HepG2 (cell line): Measurements from ENCODE around the gene DMPK. TPM values are rescaled to one million over a fixed set of nuclear protein-coding genes. Genes with fewer than 3 reads are reported as not detected.
A peak's percentile ranks its signal among the peaks of the same experiment; 100 is the strongest.

ENCODE experiments used
- CBX1 ChIP-seq: IDR thresholded peaks from one replicate; pipeline ENCODE4 v1.6.1; 2016; ENCODE audit warnings: antibody characterized with exemption, low read depth
- ELF1 ChIP-seq: sonication (generic); formaldehyde crosslinking; IDR thresholded peaks from 2 replicates; pipeline ENCODE4 v1.4.0; 2020; ENCODE audit warnings: missing genetic modification reagents
- HOXA3 ChIP-seq: sonication (generic); formaldehyde crosslinking; IDR thresholded peaks from 2 replicates; pipeline ENCODE4 v1.5.0; 2020; ENCODE audit warnings: missing genetic modification reagents
- MLLT10 ChIP-seq: sonication (generic); formaldehyde crosslinking; IDR thresholded peaks from 2 replicates; pipeline ENCODE4 v1.4.0; 2020; ENCODE audit warnings: missing genetic modification reagents
- MTF1 ChIP-seq: sonication (generic); formaldehyde crosslinking; IDR thresholded peaks from 2 replicates; pipeline ENCODE4 v1.5.0; 2020; ENCODE audit warnings: missing genetic modification reagents
- NCOA1 ChIP-seq: sonication (generic); formaldehyde crosslinking; IDR thresholded peaks from 2 replicates; pipeline ENCODE4 v1.9.0; 2021; ENCODE audit warnings: missing genetic modification reagents
- NR0B2 ChIP-seq: sonication (generic); formaldehyde crosslinking; IDR thresholded peaks from 2 replicates; pipeline ENCODE4 v1.4.0; 2020; ENCODE audit warnings: mild to moderate bottlenecking, missing genetic modification reagents
- PBX2 ChIP-seq: IDR thresholded peaks from 2 replicates; pipeline ENCODE4 v1.6.1; 2016; ENCODE audit warnings: control low read depth
- PRDM15 ChIP-seq: sonication (generic); formaldehyde crosslinking; IDR thresholded peaks from 2 replicates; pipeline ENCODE4 v1.4.0; 2020; ENCODE audit warnings: missing genetic modification reagents
- SMC3 ChIP-seq: IDR thresholded peaks from 2 replicates; pipeline ENCODE4 v1.6.1; 2011; ENCODE audit warnings: low read length, improper control_type of control experiment
- SMYD3 ChIP-seq: sonication (generic); formaldehyde crosslinking; IDR thresholded peaks from 2 replicates; pipeline ENCODE4 v1.8.1; 2023; ENCODE audit warnings: mild to moderate bottlenecking, missing genetic modification reagents
- ZBTB40 ChIP-seq, 2 experiments: fragments of 450-650 bp in 1 of 2; sonication (generic) in 1 of 2; formaldehyde crosslinking in 1 of 2; IDR thresholded peaks; 2 replicates each; pipeline versions ENCODE4 v1.6.1 to v1.8.0; 2016 to 2022; ENCODE audit warnings: antibody characterized with exemption in 1 of 2, mild to moderate bottlenecking in 1 of 2, missing genetic modification reagents in 1 of 2
- ZNF562 ChIP-seq: sonication (generic); formaldehyde crosslinking; IDR thresholded peaks from 2 replicates; pipeline ENCODE4 v1.8.0; 2022; ENCODE audit warnings: missing genetic modification reagents, borderline replicate concordance
- ZNF737 ChIP-seq: sonication (generic); formaldehyde crosslinking; IDR thresholded peaks from 2 replicates; pipeline ENCODE4 v1.5.0; 2020; ENCODE audit warnings: missing genetic modification reagents, mild to moderate bottlenecking, borderline replicate concordance
- ZZZ3 ChIP-seq: sonication (generic); formaldehyde crosslinking; IDR thresholded peaks from 2 replicates; pipeline ENCODE4 v1.4.0; 2020; ENCODE audit warnings: missing genetic modification reagents, mild to moderate bottlenecking, borderline replicate concordance
- polyA plus RNA-seq, 8 experiments: library from polyadenylated mRNA; depleted of rRNA in 3 of 8; stranded (reverse) in 7 of 8; unstranded in 1 of 8; fragments of >200 nt; fragmentation: Illumina TruSeq in 4 of 8; extraction: Trizol in 4 of 8; gene quantifications; 2 replicates each; pipeline versions ENCODE4 v1.2.1 to v1.2.3, GENCODE V29; 2011 to 2016; ENCODE audit warnings: low read depth in 4 of 8, missing spikeins in 1 of 8, mixed read lengths in 1 of 8; ENCODE audit not compliant: insufficient read depth in 1 of 8
- total RNA-seq, 5 experiments: library from RNA; depleted of rRNA; stranded (reverse); fragments of >200 nt; fragmentation: Illumina TruSeq; extraction: Trizol; gene quantifications; 2 replicates each; pipeline ENCODE4 v1.2.3, GENCODE V29; 2016; ENCODE audit warnings: low read depth in 1 of 5

Gene DMPK
- total and polyA plus RNA-seq, 2 of the 13 experiments (the other 11 are each of a cell fraction or from before 2014, with no cell fraction given) = 5.3 to 8.8 TPM

- TF ChIP-seq PBX2 (CRISPR knock-in tag) (no peak), HOXA3 (CRISPR knock-in tag) (peak; percentile 87; the same call in 1 of the 2 replicates), PRDM15 (peak; percentile 55; the same call in 1 of the 2 replicates), CBX1 (peak; percentile 59), SMC3 (no peak), ZNF562 (CRISPR knock-in tag) (no peak), MLLT10 (no peak), ZNF737 (no peak), ELF1 (peak; percentile 67), SMYD3 (no peak), NR0B2 (peak; percentile 65; the same call in 1 of the 2 replicates), ZZZ3 (CRISPR knock-in tag) (no peak), ZBTB40 (IDR thresholded peaks at IDR 0.05) (no peak), ZBTB40 (CRISPR knock-in tag; IDR thresholded peaks at IDR 0.05) (peak; percentile 32; the same call in 1 of the 2 replicates), NCOA1 (no peak), MTF1 (CRISPR knock-in tag) (no peak)
These were observed 13.1 kb downstream of the DMPK start, which contains the start of gene SIX5 (continued) for GRCh38 chr19:45768984-45769782.
